NCI-H2029 treated with DMSO at 0.1 percent for 48 hours (cell line): ENCODE data around the gene EZH2.

Experiments used
- DNase-seq: peaks from one replicate; lab custom pipeline; 2025; lab: John Stamatoyannopoulos, UW

The EZH2 gene

DNA sequence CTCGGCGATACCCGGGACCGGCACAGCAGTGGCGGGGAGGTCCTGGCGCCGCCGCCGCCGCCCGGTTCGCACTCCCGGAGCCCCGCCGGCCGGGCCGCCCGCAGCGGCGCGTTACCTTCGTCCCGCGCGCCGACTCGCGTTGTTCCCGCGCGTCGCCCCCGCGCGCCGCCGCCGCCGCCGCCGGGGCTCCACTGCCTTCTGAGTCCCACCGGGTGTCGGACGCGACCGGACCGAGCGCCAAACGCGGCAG, at the start of gene EZH2:
Gene EZH2, minus strand, starts transcription at position 243 of the 250 bp plus-strand sequence. CDS start 36,993 bp downstream, outside the sequence.
- DNase-seq, result no peak

DNA sequence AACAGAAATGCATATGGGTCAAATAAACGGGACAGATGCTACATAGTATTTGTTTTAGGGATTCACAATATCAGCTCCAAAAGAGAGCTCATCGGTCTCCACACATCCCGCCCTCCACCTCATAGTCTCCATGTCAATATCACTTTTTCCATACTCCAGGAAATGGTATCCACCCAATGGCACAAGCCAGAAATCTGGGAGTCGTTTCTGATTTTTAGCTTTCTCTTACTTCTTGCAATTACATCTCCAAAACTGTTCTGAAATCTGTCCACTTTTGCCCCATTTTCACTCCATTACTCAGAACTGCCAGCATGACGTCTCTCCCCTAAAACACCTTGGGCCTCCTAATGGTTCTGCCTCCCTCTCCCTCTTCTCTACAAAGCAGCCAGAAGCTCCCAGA, 47.4 kb upstream of the EZH2 start:
- DNase-seq, result no peak

DNA sequence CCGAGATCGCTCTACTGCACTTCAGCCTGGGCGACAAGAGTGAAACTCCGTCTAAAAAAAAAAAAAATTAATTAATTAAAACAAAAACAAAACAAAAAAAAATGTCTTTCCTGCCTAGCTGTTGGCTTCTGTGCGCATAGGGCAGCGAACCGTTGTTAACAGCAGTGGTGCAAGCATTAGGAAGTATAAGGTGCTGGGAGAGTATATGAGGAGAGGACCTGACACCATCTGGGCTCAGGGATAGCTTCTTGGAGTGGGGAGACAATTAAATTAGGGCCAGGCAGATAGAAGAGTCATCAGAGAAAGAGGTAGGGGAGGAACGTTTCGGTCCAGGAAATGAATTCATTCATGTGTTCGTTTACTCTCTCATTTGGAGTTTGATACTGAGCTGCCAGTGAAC, 46.2 kb upstream of the EZH2 start:
- no peak for DNase-seq

- no peak for DNase-seq
Measured at GRCh38 chr7:148929176-148929575, 45.1 kb upstream of the EZH2 start.

- DNase-seq, result no peak
Measured at GRCh38 chr7:148927123-148928045, 43.3 kb upstream of the EZH2 start.

- DNase-seq, result no peak
Measured at GRCh38 chr7:148925836-148926235, 41.7 kb upstream of the EZH2 start.

- no peak for DNase-seq
Measured at GRCh38 chr7:148924011-148924410, 39.9 kb upstream of the EZH2 start.

DNA sequence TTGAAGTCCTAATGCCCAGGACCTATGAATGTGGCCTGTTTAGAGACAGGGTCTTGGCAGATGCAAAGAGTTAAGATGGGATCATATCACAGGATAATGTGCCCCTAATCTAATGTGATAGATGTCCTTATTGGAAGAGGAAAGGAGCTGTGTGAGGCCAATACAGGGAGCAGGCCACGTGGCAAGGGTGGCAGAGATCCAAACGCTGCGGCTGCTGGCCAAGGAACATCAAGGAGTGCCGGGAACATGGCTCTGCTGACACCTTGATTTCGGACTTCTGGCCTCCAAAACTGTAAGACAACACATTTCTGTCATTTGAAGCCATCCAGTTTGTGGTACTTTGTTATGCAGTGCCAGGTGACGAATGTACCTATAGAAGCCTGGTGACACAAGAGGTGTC, 37.7 kb upstream of the EZH2 start:
- DNase-seq, result no peak

DNA sequence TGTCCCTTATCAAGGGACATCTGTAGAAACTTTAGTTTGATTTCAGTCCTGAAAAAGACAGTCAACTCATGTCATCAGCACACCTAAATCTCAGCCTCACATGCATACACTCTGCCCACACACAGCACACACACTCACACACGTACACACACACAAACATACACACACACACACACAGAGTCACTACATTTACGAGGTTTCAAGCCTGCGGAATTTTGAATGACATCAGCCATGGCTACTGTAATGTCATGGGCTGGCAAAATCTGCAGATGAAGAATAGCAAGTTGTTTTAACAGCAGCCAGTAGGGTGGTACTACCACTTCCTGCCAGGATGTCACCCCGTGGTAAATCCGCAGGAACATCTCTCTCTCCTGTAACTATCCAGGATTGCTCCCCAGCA, 37.1 kb upstream of the EZH2 start:
- no peak for DNase-seq

DNA sequence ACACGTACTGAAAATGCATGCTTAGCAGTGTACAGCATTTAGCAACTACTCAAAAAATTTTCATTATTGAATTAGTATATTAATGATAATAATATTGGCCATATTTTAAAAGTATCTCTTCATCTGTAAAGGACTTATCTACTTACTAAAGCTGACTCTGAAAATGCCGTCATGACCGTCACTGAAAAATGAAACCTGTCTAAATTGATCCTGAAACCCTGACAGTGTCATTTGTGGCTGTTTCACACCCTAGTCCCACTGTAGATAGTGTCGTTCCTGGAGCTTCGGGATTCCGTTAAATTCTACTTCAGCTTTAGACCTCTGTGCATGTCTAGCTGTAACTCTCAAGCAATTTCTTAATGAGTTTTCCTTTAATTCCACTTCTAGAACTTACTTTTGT, 35.8 kb upstream of the EZH2 start:
- DNase-seq, result no peak

DNA sequence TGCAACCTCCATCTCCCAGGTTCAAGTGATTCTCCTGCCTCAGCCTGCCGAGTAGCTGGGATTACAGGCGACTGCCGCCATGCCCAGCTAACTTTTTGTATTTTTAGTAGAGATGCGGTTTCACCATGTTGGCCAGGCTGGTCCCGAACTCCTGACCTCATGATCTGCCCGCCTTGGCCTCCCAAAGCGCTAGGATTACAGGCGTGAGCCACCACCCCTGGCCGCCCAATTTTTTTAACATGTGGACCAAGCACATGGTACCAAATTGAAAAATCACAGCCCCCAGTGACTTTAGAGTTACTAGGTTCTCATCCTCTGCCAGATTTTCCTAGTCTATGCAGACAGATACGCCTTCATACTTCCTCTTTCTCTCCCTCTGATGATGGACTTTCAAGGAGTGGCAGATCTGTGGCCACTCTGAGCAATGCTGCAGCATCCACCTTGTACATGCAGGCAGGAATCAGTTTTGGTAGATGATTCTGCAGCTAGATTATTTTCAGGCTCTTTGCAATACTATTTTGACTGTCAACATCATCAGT, 34.0 kb upstream of the EZH2 start:
- no peak for DNase-seq

- DNase-seq, result no peak
Measured at GRCh38 chr7:148916186-148916585, 32.1 kb upstream of the EZH2 start.

DNA sequence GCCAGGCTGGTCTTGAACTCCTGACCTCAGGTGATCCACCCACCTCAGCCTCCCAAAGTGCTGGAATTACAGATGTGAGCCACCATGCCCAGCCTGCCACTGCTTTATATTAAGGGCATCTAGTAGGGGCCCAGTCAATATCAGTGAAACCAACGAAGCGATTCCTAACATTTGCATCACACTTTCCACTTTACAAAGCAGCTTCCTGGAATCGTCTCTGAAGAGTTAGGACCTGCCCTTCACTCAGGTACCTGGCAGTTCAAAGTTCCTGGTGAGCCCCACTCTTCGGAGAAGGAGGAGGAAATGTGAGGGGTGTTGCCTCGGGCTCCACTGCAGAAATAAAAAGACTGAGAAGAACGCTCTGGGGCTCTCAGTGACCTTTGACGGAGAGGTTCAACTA, 31.1 kb upstream of the EZH2 start:
- DNase-seq, result no peak

DNA sequence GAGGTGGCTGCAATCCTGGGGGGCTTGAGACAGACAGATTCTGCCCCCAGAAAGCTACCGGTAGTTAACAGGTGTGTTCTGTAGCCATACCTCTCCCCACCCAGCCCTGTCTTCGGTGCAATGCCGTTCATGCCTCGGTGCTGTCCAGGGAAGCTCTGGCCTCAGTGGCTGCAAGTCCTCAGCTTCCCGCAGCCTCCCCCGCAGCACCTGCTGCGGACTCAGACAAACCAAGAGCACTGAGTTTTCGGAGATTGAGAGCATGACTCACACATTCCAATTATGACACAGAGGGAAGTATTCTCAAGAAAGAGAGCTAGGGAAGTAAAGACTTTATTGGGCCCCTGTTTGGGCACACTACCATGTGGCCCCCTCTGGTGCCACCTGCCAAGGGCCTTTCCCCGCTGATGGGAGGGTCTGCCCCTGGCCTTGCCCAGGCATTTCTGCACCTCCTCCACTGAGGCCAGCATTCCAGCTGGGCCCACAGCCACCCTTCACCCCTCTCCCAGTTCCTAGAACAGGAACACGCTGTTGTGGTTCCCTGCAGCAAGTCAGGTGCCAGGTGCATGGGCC, 30.2 kb upstream of the EZH2 start:
- DNase-seq, result no peak

GRCh38 chr7:148912758-148913541, 28.9 kb upstream of the EZH2 start:
- DNase-seq, result no peak

DNA sequence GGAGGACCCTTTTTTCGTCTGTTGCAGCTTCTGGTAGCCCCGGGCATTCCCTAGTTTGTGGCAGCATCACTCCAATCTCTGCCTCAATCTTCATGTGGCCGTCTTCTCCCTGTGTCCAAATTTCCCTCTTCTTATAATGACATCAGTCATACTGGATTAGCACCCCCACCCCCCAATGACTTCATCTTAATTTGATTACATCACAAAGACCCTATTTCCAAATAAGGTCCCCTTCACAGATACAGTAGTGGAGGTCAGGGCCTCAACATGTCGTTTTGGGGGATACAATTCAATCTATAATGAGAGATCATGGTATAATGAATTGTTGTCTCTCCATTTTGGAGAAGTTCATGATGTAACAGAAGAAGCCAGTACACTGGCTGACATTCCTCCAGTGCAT, 28.1 kb upstream of the EZH2 start:
- no peak for DNase-seq

DNA sequence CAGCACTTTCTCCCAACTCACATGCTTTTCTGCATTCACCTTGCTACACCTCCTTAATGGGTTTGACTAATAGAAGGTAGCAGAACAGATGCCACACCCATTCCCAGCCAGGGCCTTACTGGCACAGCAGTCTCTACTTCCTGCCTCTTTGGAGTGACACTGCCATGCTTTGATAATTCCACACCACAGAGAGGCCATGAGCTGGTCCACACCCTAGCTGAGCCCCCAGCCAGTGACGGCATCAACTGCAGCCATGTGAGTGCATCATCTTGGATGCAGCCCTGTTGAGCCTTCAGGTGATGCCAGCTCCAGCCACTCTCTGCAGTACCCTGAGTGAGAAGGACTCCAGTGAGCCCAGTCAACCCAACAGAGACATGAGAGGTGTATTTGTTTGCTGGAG, 27.5 kb upstream of the EZH2 start:
- no peak for DNase-seq

GRCh38 chr7:148909568-148909967, 25.5 kb upstream of the EZH2 start:
- DNase-seq, result no peak

GRCh38 chr7:148906707-148907498, 22.8 kb upstream of the EZH2 start:
- no peak for DNase-seq

- no peak for DNase-seq
Measured at GRCh38 chr7:148905093-148905666, 21.1 kb upstream of the EZH2 start.

DNA sequence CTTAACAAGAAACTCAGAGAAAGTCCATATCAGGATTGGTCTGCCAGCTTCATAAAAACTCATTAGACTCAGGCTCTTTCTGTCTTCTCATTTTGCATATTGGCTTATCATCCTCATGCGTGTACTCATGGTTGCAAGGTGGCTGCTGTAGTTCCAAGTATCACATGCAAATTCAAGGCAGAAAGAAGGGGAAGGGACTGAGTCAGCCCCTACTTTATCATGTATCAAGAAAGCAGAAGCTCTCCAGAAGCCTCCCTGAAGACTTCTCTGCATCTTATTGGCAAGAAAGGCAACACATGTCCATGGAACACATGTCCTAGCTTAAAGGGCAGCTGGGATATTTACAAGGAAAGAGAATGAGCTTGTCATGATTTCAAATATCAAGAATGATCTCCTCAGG, 19.4 kb upstream of the EZH2 start:
- DNase-seq, result no peak

GRCh38 chr7:148901178-148901577, 17.1 kb upstream of the EZH2 start:
- DNase-seq, result no peak
